OCI-LY1 (cell line): ENCODE measurements around the gene SLC24A3.

ENCODE experiments used
- H2AFZ ChIP-seq: fragments of 200-600 bp; sonication (generic), shearing (Covaris generic); 2 replicates; pipeline ENCODE4 v1.6.0; 2014; ENCODE audit warnings: antibody characterized with exemption, mild to moderate bottlenecking, low read length
- H3F3A ChIP-seq: fragments of 200-600 bp; sonication (generic), shearing (Covaris generic); 2 replicates; pipeline ENCODE4 v1.6.0; 2014; ENCODE audit warnings: mild to moderate bottlenecking, antibody characterized with exemption, low read length, moderate library complexity; ENCODE audit not compliant: insufficient read depth
- H3K27ac ChIP-seq: fragments of 200-600 bp; sonication (generic); 2 replicates; pipeline ENCODE4 v1.5.1; 2014; ENCODE audit warnings: low read length, mixed run types, mild to moderate bottlenecking, low read depth; ENCODE audit not compliant: poor library complexity, severe bottlenecking
- H3K27me3 ChIP-seq: fragments of 200-600 bp; sonication (generic); 2 replicates; pipeline ENCODE4 v1.6.0; 2014; ENCODE audit warnings: antibody characterized with exemption, mild to moderate bottlenecking, low read length, moderate library complexity; ENCODE audit not compliant: insufficient read depth
- H3K36me3 ChIP-seq: fragments of 200-600 bp; sonication (generic); 2 replicates; pipeline ENCODE4 v1.6.1; 2014; ENCODE audit warnings: mild to moderate bottlenecking, antibody characterized with exemption, low read length, moderate library complexity, mixed read lengths; ENCODE audit not compliant: insufficient read depth
- H3K4me1 ChIP-seq: fragments of 200-600 bp; sonication (generic); 2 replicates; pipeline ENCODE4 v1.5.1; 2014; ENCODE audit warnings: mild to moderate bottlenecking, low read length, moderate library complexity; ENCODE audit not compliant: insufficient read depth, severe bottlenecking
- H3K4me2 ChIP-seq: fragments of 200-600 bp; sonication (generic), shearing (Covaris generic); 2 replicates; pipeline ENCODE4 v1.6.1; 2014; ENCODE audit warnings: low read length
- H3K4me3 ChIP-seq: fragments of 200-600 bp; sonication (generic); 2 replicates; pipeline ENCODE4 v1.5.1; 2014; ENCODE audit warnings: low read length, low read depth, mild to moderate bottlenecking, mixed read lengths; ENCODE audit not compliant: poor library complexity, severe bottlenecking
- H3K79me2 ChIP-seq: fragments of 200-600 bp; shearing (Covaris generic); 2 replicates; pipeline ENCODE4 v1.6.1; 2016; ENCODE audit warnings: mixed run types, low read length, mixed read lengths; ENCODE audit not compliant: insufficient read depth
- H3K9ac ChIP-seq: fragments of 200-600 bp; sonication (generic), shearing (Covaris generic); 2 replicates; pipeline ENCODE4 v1.6.1; 2014; ENCODE audit warnings: mild to moderate bottlenecking, low read length, mixed read lengths
- H3K9me2 ChIP-seq: fragments of 200-600 bp; sonication (generic), shearing (Covaris generic); 2 replicates; pipeline ENCODE4 v1.6.1; 2014; ENCODE audit warnings: low read depth, mild to moderate bottlenecking, low read length, mixed read lengths
- H3K9me3 ChIP-seq: fragments of 200-600 bp; shearing (Covaris generic); 2 replicates; pipeline ENCODE4 v1.6.1; 2014; ENCODE audit warnings: low read length, mixed read lengths
- H4K20me1 ChIP-seq: fragments of 200-600 bp; sonication (generic), shearing (Covaris generic); 2 replicates; pipeline ENCODE4 v1.6.0; 2016; ENCODE audit warnings: mild to moderate bottlenecking, low read length; ENCODE audit not compliant: insufficient read depth
- CTCF ChIP-seq: fragments of 200-600 bp; sonication (generic), shearing (Covaris generic); IDR thresholded peaks from 2 replicates; pipeline ENCODE4 v1.5.1; 2017; ENCODE audit warnings: mild to moderate bottlenecking, antibody characterized with exemption, low read length, moderate library complexity, mixed read lengths
- EZH2 ChIP-seq: fragments of 200-600 bp; sonication (generic), shearing (Covaris generic); IDR thresholded peaks from 2 replicates; pipeline ENCODE4 v1.8.0; 2017; ENCODE audit warnings: borderline replicate concordance, mixed run types, mild to moderate bottlenecking, antibody characterized with exemption, low read length, moderate library complexity, mixed read lengths

SLC24A3 gene

GRCh38 chr20:19653327-19653726 lies 440.9 kb downstream of the SLC24A3 start:
- Histone ChIP-seq H3K4me2 (no peak overlapping the region), H3K27me3 (no peaks in the 10 kb centered on the region), H3K27ac (no peak overlapping the region), H3F3A (no peaks in the 10 kb centered on the region), H2AFZ (no peak overlapping the region), H3K79me2 (no peaks in the 10 kb centered on the region), H3K4me3 (no peak overlapping the region), H4K20me1 (no peaks in the 10 kb centered on the region), H3K9me2 (no peaks in the 10 kb centered on the region), H3K9me3 (no peaks in the 10 kb centered on the region), H3K36me3 (no peaks in the 10 kb centered on the region), H3K9ac (no peak overlapping the region), H3K4me1 (peaks cover 6% of the 10 kb centered on the region)
- TF ChIP-seq EZH2 (no peak), CTCF (no peak)

GRCh38 chr20:19654921-19655320 lies 442.5 kb downstream of the SLC24A3 start:
- Histone ChIP-seq H3K9me2 (no peaks in the 10 kb centered on the region), H3K9ac (no peak overlapping the region), H3K27me3 (no peaks in the 10 kb centered on the region), H3K27ac (no peak overlapping the region), H3K4me3 (no peak overlapping the region), H4K20me1 (no peaks in the 10 kb centered on the region), H3K79me2 (no peaks in the 10 kb centered on the region), H3K36me3 (no peaks in the 10 kb centered on the region), H3K4me1 (peaks cover 6% of the 10 kb centered on the region), H3F3A (no peaks in the 10 kb centered on the region), H2AFZ (no peak overlapping the region), H3K9me3 (no peaks in the 10 kb centered on the region), H3K4me2 (no peak overlapping the region)
- no peak for TF ChIP-seq EZH2
- no peak for TF ChIP-seq CTCF

GRCh38 chr20:19658137-19658536 lies 445.7 kb downstream of the SLC24A3 start:
- no peak overlapping the region for H3K27ac ChIP-seq
- H4K20me1 ChIP-seq, result no peaks in the 10 kb centered on the region
- no peak for TF ChIP-seq EZH2
- no peak for TF ChIP-seq CTCF
- no peaks in the 10 kb centered on the region for H3K9me3 ChIP-seq
- H3K4me2 ChIP-seq, result peak overlapping the region; percentile 56
- no peaks in the 10 kb centered on the region for H3K79me2 ChIP-seq
- H3K9me2 ChIP-seq, result no peaks in the 10 kb centered on the region
- H3K4me1 ChIP-seq, result peaks cover 6% of the 10 kb centered on the region
- H2AFZ ChIP-seq, result peak overlapping the region; percentile 51; the same call in 1 of the 2 replicates
- no peaks in the 10 kb centered on the region for H3K36me3 ChIP-seq
- H3K9ac ChIP-seq, result no peak overlapping the region
- H3K27me3 ChIP-seq, result no peaks in the 10 kb centered on the region
- no peaks in the 10 kb centered on the region for H3F3A ChIP-seq
- H3K4me3 ChIP-seq, result peak overlapping the region; percentile 36
